LHCN-M2 (cell line): Measurements from ENCODE around the gene PTPRR. TPM values are rescaled to one million over a fixed set of nuclear protein-coding genes. Genes with fewer than 3 reads are reported as not detected.

Source experiments
- DNase-seq: peaks from one replicate; pipeline ENCODE4 v3.0.0-alpha.2; 2012; ENCODE audit warnings: low read depth
- total RNA-seq: library from RNA; depleted of rRNA; stranded (reverse); fragments of >200 nt; gene quantifications from 2 replicates; pipeline ENCODE4 v1.2.3, GENCODE V29; 2014; rRNA removed

Gene PTPRR
- total RNA-seq, 1 experiment from 2014 or later, result 1.4 TPM

GRCh38 chr12:70608184-70608583 lies 312.4 kb downstream of the PTPRR start:
- DNase-seq, result no peak

- DNase-seq, result no peak
These were observed 313.4 kb downstream of the PTPRR start for GRCh38 chr12:70607107-70607506.

- DNase-seq, result peak; percentile 37
These were observed 314.6 kb downstream of the PTPRR start for GRCh38 chr12:70605976-70606375.

GRCh38 chr12:70604662-70605061 lies 315.9 kb downstream of the PTPRR start:
- no peak for DNase-seq

- DNase-seq, result no peak
These were observed 317.5 kb downstream of the PTPRR start for GRCh38 chr12:70603044-70603443.

- no peak for DNase-seq
These were observed 321.9 kb downstream of the PTPRR start for GRCh38 chr12:70598467-70599193.

GRCh38 chr12:70592664-70593063 lies 327.9 kb downstream of the PTPRR start:
- no peak for DNase-seq

- DNase-seq, result no peak
These were observed 329.9 kb downstream of the PTPRR start for GRCh38 chr12:70590549-70591226.

GRCh38 chr12:70590051-70590450 lies 330.5 kb downstream of the PTPRR start:
- DNase-seq, result peak; percentile 72

Other genes with a start within 250 kb of the PTPRR start
- 0.29 TPM in 1 of 2 replicates, not detected in the other for gene TSPAN8, start 237.3 kb upstream of the PTPRR start, total RNA-seq